H1 (cell line): Measurements from ENCODE around the gene CYBRD1.

Experiments used
- ATF2 ChIP-seq: IDR thresholded peaks from 2 replicates; pipeline ENCODE4 v1.6.1; 2012; ENCODE audit warnings: low read length, inconsistent platforms
- POLR2AphosphoS5 ChIP-seq: IDR thresholded peaks from 2 replicates; pipeline ENCODE4 v1.6.1; 2011; ENCODE audit warnings: low read depth, low read length
- RBBP5 ChIP-seq: IDR thresholded peaks from 2 replicates; pipeline ENCODE4 v1.7.1; 2012; ENCODE audit warnings: low read depth, mild to moderate bottlenecking, inconsistent platforms, low read length, moderate library complexity, borderline replicate concordance
- TCF12 ChIP-seq: IDR thresholded peaks from 2 replicates; pipeline ENCODE4 v1.6.1; 2011; ENCODE audit warnings: low read depth, mild to moderate bottlenecking, low read length

GRCh38 chr2:171523088-171524017 lies 1.1 kb downstream of the CYBRD1 start:
- TF ChIP-seq ATF2 (0 out of 2 replicates have a peak, but pooled peaks have one; percentile 14), POLR2AphosphoS5 (no peak), TCF12 (no peak), RBBP5 (no peak; the same call in 1 of the 2 replicates)
